Measurements from ENCODE around the gene GPR22. TPM values are rescaled to one million over a fixed set of nuclear protein-coding genes. Genes with fewer than 3 reads are reported as not detected.

GPR22 gene
- total RNA-seq, result 25.4 TPM
- long read RNA-seq, transcript GPR22-203 (2 exons, 1,845 nt), result major isoform, 9 of 22 reads
- long read RNA-seq, partial matches to known transcripts, result 0 of 22 reads
- long read RNA-seq, other reads (novel, unspliced or antisense), result 10 of 22 reads

GRCh38 chr7:107469929-107470328 is at the start of gene GPR22:
TSS of gene GPR22 (plus strand) at chr7:107470057. CDS start at chr7:107474061, 4,004 bp downstream.
- intact Hi-C loops (cut with DNase I), result no loop called here

GRCh38 chr7:107427462-107427861 is 42.4 kb upstream of the GPR22 start:
- intact Hi-C loops (cut with DNase I), result no loop called here
- no peak for DNase-seq (ENCODE audit: low spot score)

More at GRCh38 chr7:107469929-107470328, at the start of gene GPR22:
- no peak for DNase-seq (ENCODE audit: low spot score)

GRCh38 chr7:107428642-107429041 is 41.2 kb upstream of the GPR22 start:
- intact Hi-C loops (cut with DNase I), result no loop called here
- DNase-seq (ENCODE audit: low spot score), result no peak

GRCh38 chr7:107430057-107430456 is 39.8 kb upstream of the GPR22 start:
- DNase-seq (ENCODE audit: low spot score), result no peak
- intact Hi-C loops (cut with DNase I), result no loop called here

- intact Hi-C loops (cut with DNase I), result no loop called here
- no peak for DNase-seq (ENCODE audit: low spot score)
Observed at GRCh38 chr7:107432261-107432660, 37.6 kb upstream of the GPR22 start.

GRCh38 chr7:107435749-107436148 is 34.1 kb upstream of the GPR22 start:
- no peak for DNase-seq (ENCODE audit: low spot score)
- intact Hi-C loops (cut with DNase I), result no loop called here

GRCh38 chr7:107439025-107439424 is 30.8 kb upstream of the GPR22 start:
- DNase-seq (ENCODE audit: low spot score), result no peak
- intact Hi-C loops (cut with DNase I), result no loop called here

- intact Hi-C loops (cut with DNase I), result no loop called here
- DNase-seq (ENCODE audit: low spot score), result no peak
Observed at GRCh38 chr7:107441581-107442422, 28.1 kb upstream of the GPR22 start.

- DNase-seq (ENCODE audit: low spot score), result no peak
- intact Hi-C loops (cut with DNase I), result no loop called here
Observed at GRCh38 chr7:107442678-107443077, 27.2 kb upstream of the GPR22 start.

- no peak for DNase-seq (ENCODE audit: low spot score)
- intact Hi-C loops (cut with DNase I), result no loop called here
Observed at GRCh38 chr7:107446531-107446930, 23.3 kb upstream of the GPR22 start.

GRCh38 chr7:107446988-107447387 is 22.9 kb upstream of the GPR22 start:
- intact Hi-C loops (cut with DNase I), result no loop called here
- no peak for DNase-seq (ENCODE audit: low spot score)

- DNase-seq (ENCODE audit: low spot score), result no peak
- intact Hi-C loops (cut with DNase I), result loop anchor here (10.0 kb wide), 1 partner anchor 76 kb away; no protein-coding TSS in a partner anchor
Observed at GRCh38 chr7:107450970-107451369, 18.9 kb upstream of the GPR22 start.

GRCh38 chr7:107453388-107453787 is 16.5 kb upstream of the GPR22 start:
- intact Hi-C loops (cut with DNase I), result loop anchor here (10.0 kb wide), 1 partner anchor 79 kb away; no protein-coding TSS in a partner anchor
- no peak for DNase-seq (ENCODE audit: low spot score)

- DNase-seq (ENCODE audit: low spot score), result no peak
- intact Hi-C loops (cut with DNase I), result loop anchor here (2.0 to 5.0 kb wide), 3 partner anchors 260 to 410 kb away; no protein-coding TSS in a partner anchor
Observed at GRCh38 chr7:107461938-107462533, 7.8 kb upstream of the GPR22 start.

GRCh38 chr7:107463139-107464078 is 6.4 kb upstream of the GPR22 start:
- intact Hi-C loops (cut with DNase I), result loop anchor here (2.0 to 5.0 kb wide), 3 partner anchors 261 to 409 kb away; no protein-coding TSS in a partner anchor

GRCh38 chr7:107464666-107465226 is 5.1 kb upstream of the GPR22 start:
- no peak for DNase-seq (ENCODE audit: low spot score)
- intact Hi-C loops (cut with DNase I), result loop anchor here (5.0 kb wide), 2 partner anchors 262 to 408 kb away; no protein-coding TSS in a partner anchor

More at GRCh38 chr7:107463139-107464078, 6.4 kb upstream of the GPR22 start:
- peak; percentile 78 for DNase-seq (ENCODE audit: low spot score)

- intact Hi-C loops (cut with DNase I), result no loop called here
- no peak for DNase-seq (ENCODE audit: low spot score)
Observed at GRCh38 chr7:107467972-107468371, 1.9 kb upstream of the GPR22 start.

GRCh38 chr7:107468824-107469223 is 1.0 kb upstream of the GPR22 start:
- no peak for DNase-seq (ENCODE audit: low spot score)
- intact Hi-C loops (cut with DNase I), result no loop called here
